SK-N-SH (cell line): ENCODE data around the gene F2R. TPM values are rescaled to one million over a fixed set of nuclear protein-coding genes. Genes with fewer than 3 reads are reported as not detected.

Experiments used
- CTCF ChIA-PET: fragments of 300-600, 350-600 bp; formaldehyde crosslinking; extraction: SDS; loops from one replicate; lab custom pipeline; 2021; lab: Yijun Ruan, JAX
- POLR2A ChIA-PET: fragments of 350-600 bp; sonication (Branson Sonifier 250); formaldehyde crosslinking; extraction: SDS; loops from one replicate; lab custom pipeline; 2020; ENCODE audit warnings: antibody characterized with exemption, inconsistent platforms; lab: Yijun Ruan, JAX
- DNase-seq: peaks from one replicate; pipeline ENCODE4 v3.0.0; 2012
- H2AFZ ChIP-seq: fragments of 200-600 bp; sonication (generic); 2 replicates; pipeline ENCODE4 v1.8.1; 2016; ENCODE audit warnings: antibody characterized with exemption, mild to moderate bottlenecking, low read depth
- H3F3A ChIP-seq: fragments of 200-600 bp; sonication (generic); replicated peaks from 2 replicates; pipeline ENCODE3; 2016; ENCODE audit warnings: antibody characterized with exemption, mild to moderate bottlenecking; ENCODE audit not compliant: insufficient read depth
- H3K27ac ChIP-seq, 2 experiments: fragments of 200-500 bp in 1 of 2; fragments of 200-600 bp in 1 of 2; sonication (Bioruptor generic) in 1 of 2; sonication (generic), shearing (Covaris generic) in 1 of 2; 2 replicates each; pipeline versions ENCODE4 v1.5.1 to v1.6.1; 2014 to 2016; ENCODE audit warnings: low read depth in 2 of 2, inconsistent platforms in 1 of 2, low read length in 1 of 2, mild to moderate bottlenecking in 1 of 2, mixed read lengths in 1 of 2
- H3K27me3 ChIP-seq: fragments of 200-600 bp; sonication (generic), shearing (Covaris generic); 2 replicates; pipeline ENCODE4 v1.6.1; 2016; ENCODE audit warnings: mixed run types; ENCODE audit not compliant: insufficient read depth
- H3K36me3 ChIP-seq, 2 experiments: fragments of 200-500 bp in 1 of 2; fragments of 200-600 bp in 1 of 2; sonication (Bioruptor generic) in 1 of 2; sonication (generic) in 1 of 2; replicated peaks in 1 of 2; 2 replicates each; pipeline versions ENCODE3 to v1.5.1; 2014 to 2016; ENCODE audit warnings: low read length in 1 of 2, mild to moderate bottlenecking in 1 of 2; ENCODE audit not compliant: insufficient read depth in 2 of 2, control insufficient read depth in 1 of 2
- H3K4me1 ChIP-seq, 2 experiments: fragments of 200-500 bp in 1 of 2; fragments of 200-600 bp in 1 of 2; sonication (Bioruptor generic) in 1 of 2; sonication (generic), shearing (Covaris generic) in 1 of 2; 2 replicates each; pipeline versions ENCODE4 v1.5.1 to v1.6.1; 2014 to 2016; ENCODE audit warnings: low read depth in 1 of 2, low read length in 1 of 2, mixed run types in 1 of 2; ENCODE audit not compliant: insufficient read depth in 2 of 2, control insufficient read depth in 1 of 2
- H3K4me2 ChIP-seq: fragments of 200-600 bp; sonication (generic), shearing (Covaris generic); 2 replicates; pipeline ENCODE4 v1.6.1; 2017; ENCODE audit warnings: mixed run types
- H3K4me3 ChIP-seq, 2 experiments: fragments of 200-500 bp in 1 of 2; fragments of 200-600 bp in 1 of 2; sonication (Bioruptor generic) in 1 of 2; sonication (generic), shearing (Covaris generic) in 1 of 2; 2 replicates each; pipeline versions ENCODE4 v1.5.1 to v1.8.1; 2014 to 2016; ENCODE audit warnings: low read depth in 2 of 2, inconsistent platforms in 1 of 2, low read length in 1 of 2, mild to moderate bottlenecking in 1 of 2, mixed read lengths in 1 of 2, moderate library complexity in 1 of 2
- H3K79me2 ChIP-seq: fragments of 200-600 bp; sonication (generic); 2 replicates; pipeline ENCODE4 v1.8.1; 2017; ENCODE audit warnings: mild to moderate bottlenecking; ENCODE audit not compliant: insufficient read depth
- H3K9ac ChIP-seq: fragments of 200-600 bp; sonication (generic); 2 replicates; pipeline ENCODE4 v1.6.1; 2017; ENCODE audit warnings: mixed run types
- H3K9me2 ChIP-seq: fragments of 200-600 bp; sonication (generic); 2 replicates; pipeline ENCODE4 v1.6.1; 2017; ENCODE audit warnings: mixed run types
- H3K9me3 ChIP-seq: fragments of 200-600 bp; sonication (generic); 2 replicates; pipeline ENCODE4 v1.6.1; 2017; ENCODE audit warnings: mixed run types, mild to moderate bottlenecking, moderate library complexity
- H4K20me1 ChIP-seq: fragments of 200-600 bp; sonication (generic); 2 replicates; pipeline ENCODE4 v1.6.1; 2017; ENCODE audit warnings: mild to moderate bottlenecking, mixed run types; ENCODE audit not compliant: insufficient read depth
- CHD2 ChIP-seq: fragments of 150-350 bp; IDR thresholded peaks from 2 replicates; pipeline ENCODE4 v1.6.1; 2018; ENCODE audit warnings: low read length; ENCODE audit not compliant: partially characterized antibody
- CTCF ChIP-seq: fragments of 200-600 bp; sonication (generic); IDR thresholded peaks from 2 replicates; pipeline ENCODE4 v1.6.1; 2017; ENCODE audit warnings: antibody characterized with exemption, mild to moderate bottlenecking, moderate library complexity
- ELF1 ChIP-seq: IDR thresholded peaks from 2 replicates; pipeline ENCODE4 v1.4.0; 2012
- EP300 ChIP-seq, 2 experiments: IDR thresholded peaks; 2 replicates each; pipeline versions ENCODE4 v1.4.0 to v1.6.1; 2012; ENCODE audit warnings: borderline replicate concordance in 1 of 2, low read depth in 1 of 2, low read length in 1 of 2
- EZH2phosphoT487 ChIP-seq: fragments of 200-600 bp; sonication (generic); IDR thresholded peaks from 2 replicates; pipeline ENCODE4 v1.6.1; 2017; ENCODE audit warnings: low read depth, mixed run types, mild to moderate bottlenecking, antibody characterized with exemption, moderate library complexity, borderline replicate concordance
- FOXJ3 ChIP-seq: sonication (generic); formaldehyde crosslinking; IDR thresholded peaks from 2 replicates; pipeline ENCODE4 v1.5.1; 2020; ENCODE audit warnings: mild to moderate bottlenecking, missing genetic modification reagents
- GABPA ChIP-seq: IDR thresholded peaks from 2 replicates; pipeline ENCODE4 v1.4.0; 2012; ENCODE audit warnings: low read depth, mild to moderate bottlenecking
- GATA2 ChIP-seq: sonication (generic); formaldehyde crosslinking; IDR thresholded peaks from 2 replicates; pipeline ENCODE4 v1.5.0; 2020; ENCODE audit warnings: mild to moderate bottlenecking, missing genetic modification reagents
- IRF3 ChIP-seq: fragments of 150-350 bp; IDR thresholded peaks from 2 replicates; pipeline ENCODE4 v1.6.1; 2016; ENCODE audit warnings: mild to moderate bottlenecking, low read depth, low read length
- JUND ChIP-seq: IDR thresholded peaks from 2 replicates; pipeline ENCODE4 v1.4.0; 2012
- MEF2A ChIP-seq: IDR thresholded peaks from 2 replicates; pipeline ENCODE4 v1.4.0; 2012; ENCODE audit warnings: low read depth, borderline replicate concordance
- NRF1 ChIP-seq: IDR thresholded peaks from 2 replicates; pipeline ENCODE4 v1.6.1; 2012; ENCODE audit warnings: low read depth, mild to moderate bottlenecking, low read length
- PBX3 ChIP-seq: IDR thresholded peaks from 2 replicates; pipeline ENCODE4; 2012
- POLR2AphosphoS5 ChIP-seq: IDR thresholded peaks from 2 replicates; pipeline ENCODE4 v1.6.1; 2012; ENCODE audit warnings: low read depth, low read length
- RAD21 ChIP-seq: IDR thresholded peaks from 2 replicates; pipeline ENCODE4 v1.6.1; 2012; ENCODE audit warnings: mild to moderate bottlenecking, low read length
- USF1 ChIP-seq: IDR thresholded peaks from 2 replicates; pipeline ENCODE4 v1.4.0; 2012; ENCODE audit warnings: low read depth, borderline replicate concordance
- ZBTB33 ChIP-seq: IDR thresholded peaks from 2 replicates; pipeline ENCODE4 v1.4.0; 2012; ENCODE audit warnings: low read depth, borderline replicate concordance
- WGBS: methylation state at CpG from one replicate; pipeline ENCODE4 v1.1.6; 2017; ENCODE audit warnings: low lambda C conversion rate; 5-methylcytosine and 5-hydroxymethylcytosine counted together
- polyA plus RNA-seq, 3 experiments: library from polyadenylated mRNA; depleted of rRNA; stranded (reverse); fragments of >200 nt; gene quantifications; 2 replicates each; pipeline ENCODE4 v1.2.3, GENCODE V29; 2012

Gene F2R
- polyA plus RNA-seq, 1 of the 3 experiments (the other 2 are of a cell fraction): 212 TPM

- no peak overlapping the region for H3K9ac ChIP-seq
- ChIA-PET POLR2A (no interaction called here), CTCF (interaction anchor here (0.8 kb wide), 1 partner anchor 9 kb away, joined by 3 read pairs; no protein-coding TSS in a partner anchor)
- no peak overlapping the region for H3K4me3 ChIP-seq
- H2AFZ ChIP-seq: no peak overlapping the region
- peaks cover 0 to 9% of the 10 kb centered on the region in 2 experiments; a peak in 1 of 4 replicates for H3K4me1 ChIP-seq
- H3F3A ChIP-seq: peaks cover 7% of the 10 kb centered on the region
- H3K4me2 ChIP-seq: no peak overlapping the region
- no peaks in the 10 kb centered on the region for H3K27me3 ChIP-seq
- no peaks in the 10 kb centered on the region; the same call in 1 of the 2 replicates for H3K9me3 ChIP-seq
- 95% methylated on average over 5 of the region's 5 CpGs for WGBS
- H3K9me2 ChIP-seq: no peaks in the 10 kb centered on the region
- no peak for DNase-seq
- no peaks in the 10 kb centered on the region for H4K20me1 ChIP-seq
- H3K27ac ChIP-seq: no peak overlapping the region
- TF ChIP-seq POLR2AphosphoS5 (no peak), PBX3 (no peak), ZBTB33 (no peak), CTCF (no peak), EP300 (IDR thresholded peaks at IDR 0.05; ENCODE audit: borderline replicate concordance in 1 of 2, low read depth in 1 of 2, low read length in 1 of 2) (no peak), ELF1 (no peak), IRF3 (no peak), USF1 (no peak), RAD21 (no peak), CHD2 (no peak), FOXJ3 (CRISPR knock-in tag) (no peak), EZH2phosphoT487 (no peak), NRF1 (no peak), JUND (no peak), GABPA (no peak), MEF2A (no peak), GATA2 (CRISPR knock-in tag) (no peak)
- peaks cover 0 to 4% of the 10 kb centered on the region in 2 experiments for H3K36me3 ChIP-seq
- H3K79me2 ChIP-seq: no peaks in the 10 kb centered on the region
These were observed 18.3 kb upstream of the F2R start for GRCh38 chr5:76697670-76698069.
